ENCODE measurements around the gene ASTL. TPM values are rescaled to one million over a fixed set of nuclear protein-coding genes. Genes with fewer than 3 reads are reported as not detected.

Gene ASTL
- total and polyA plus RNA-seq, 12 donors = 0.16 TPM; not detected in 11

DNA sequence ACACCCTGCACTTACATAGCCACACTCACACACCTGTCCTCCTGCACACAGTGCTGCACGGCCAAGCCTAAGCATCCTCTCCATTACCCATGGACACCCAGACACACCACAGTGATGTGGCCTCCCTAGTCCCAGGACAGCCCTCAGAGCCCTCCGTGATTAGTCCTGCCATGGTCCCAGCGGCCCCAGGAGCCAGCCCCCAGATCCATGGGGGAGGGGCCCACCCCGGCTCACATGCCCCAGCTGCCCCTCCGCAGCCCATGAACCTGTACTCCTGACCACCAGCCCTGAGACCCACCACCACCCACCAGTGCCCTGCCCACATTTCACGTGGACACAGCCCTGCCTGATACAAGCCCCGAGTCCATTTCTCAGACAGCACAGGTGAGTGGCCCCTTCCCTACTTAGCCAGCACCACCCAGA is 15.0 kb upstream of the ASTL start:
- intact Hi-C loops (cut with DNase I) = no loop called here
- no peak for ATAC-seq
- Histone ChIP-seq H3K4me3 (no peak overlapping the region), H3K27me3 (peaks cover 0 to 12% (median 0%) of the 10 kb centered on the region in 7 donors), H3K9me3 (no peaks in the 10 kb centered on the region), H3K27ac (no peak overlapping the region), H3K4me1 (peaks cover 0 to 16% (median 2%) of the 10 kb centered on the region in 9 donors), H3K36me3 (no peaks in the 10 kb centered on the region)
- 89 to 91% methylated on average over 7 of the region's 7 CpGs for WGBS, 2 donors
- DNase-seq = no peak
- TF ChIP-seq, protein P1, sequence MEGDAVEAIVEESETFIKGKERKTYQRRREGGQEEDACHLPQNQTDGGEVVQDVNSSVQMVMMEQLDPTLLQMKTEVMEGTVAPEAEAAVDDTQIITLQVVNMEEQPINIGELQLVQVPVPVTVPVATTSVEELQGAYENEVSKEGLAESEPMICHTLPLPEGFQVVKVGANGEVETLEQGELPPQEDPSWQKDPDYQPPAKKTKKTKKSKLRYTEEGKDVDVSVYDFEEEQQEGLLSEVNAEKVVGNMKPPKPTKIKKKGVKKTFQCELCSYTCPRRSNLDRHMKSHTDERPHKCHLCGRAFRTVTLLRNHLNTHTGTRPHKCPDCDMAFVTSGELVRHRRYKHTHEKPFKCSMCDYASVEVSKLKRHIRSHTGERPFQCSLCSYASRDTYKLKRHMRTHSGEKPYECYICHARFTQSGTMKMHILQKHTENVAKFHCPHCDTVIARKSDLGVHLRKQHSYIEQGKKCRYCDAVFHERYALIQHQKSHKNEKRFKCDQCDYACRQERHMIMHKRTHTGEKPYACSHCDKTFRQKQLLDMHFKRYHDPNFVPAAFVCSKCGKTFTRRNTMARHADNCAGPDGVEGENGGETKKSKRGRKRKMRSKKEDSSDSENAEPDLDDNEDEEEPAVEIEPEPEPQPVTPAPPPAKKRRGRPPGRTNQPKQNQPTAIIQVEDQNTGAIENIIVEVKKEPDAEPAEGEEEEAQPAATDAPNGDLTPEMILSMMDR (IDR thresholded peaks at IDR 0.05) = no peak

DNA sequence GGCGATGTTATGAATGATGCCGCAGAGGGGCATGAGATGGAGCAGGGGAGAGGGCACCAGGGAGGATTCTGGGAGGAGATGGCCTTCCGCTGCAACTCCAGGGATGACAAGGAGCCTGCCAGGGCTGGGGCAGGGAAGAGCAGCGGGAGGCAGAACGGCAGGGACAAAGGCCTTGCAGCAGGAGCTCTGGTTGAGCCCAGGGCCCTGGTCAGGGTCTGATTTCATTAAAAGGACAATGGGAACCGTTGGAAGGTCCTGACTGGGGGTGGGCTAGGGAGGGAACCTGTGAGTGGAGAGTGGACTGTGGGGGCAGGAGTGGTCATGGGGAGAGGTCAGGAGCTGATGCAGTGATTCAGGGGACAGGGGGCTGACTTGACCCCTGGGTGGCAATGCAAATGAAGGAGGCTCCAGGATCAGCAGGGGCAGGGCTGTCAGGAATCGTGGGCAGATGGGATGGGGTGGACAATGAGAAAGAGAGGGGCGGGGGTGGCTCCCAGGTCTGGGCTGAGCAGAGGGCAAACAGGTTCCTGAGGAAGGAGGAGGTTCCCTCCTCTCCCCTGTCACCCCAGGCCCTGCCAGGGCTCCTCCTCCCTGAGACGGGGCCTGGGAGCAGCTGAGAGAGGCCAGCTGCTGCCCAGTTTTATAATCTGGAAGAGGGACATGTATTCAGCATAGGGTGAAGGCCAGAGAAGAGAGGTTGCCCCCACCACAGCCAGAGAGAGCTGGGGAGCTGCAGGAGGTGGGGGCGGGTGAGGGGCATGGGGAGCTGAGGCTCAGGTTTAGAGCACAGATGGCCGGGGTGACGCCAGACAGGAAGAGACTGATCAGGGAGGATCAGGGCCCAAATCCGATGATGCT is 14.2 kb upstream of the ASTL start:
- no peak for ATAC-seq
- intact Hi-C loops (cut with DNase I) = no loop called here

DNA sequence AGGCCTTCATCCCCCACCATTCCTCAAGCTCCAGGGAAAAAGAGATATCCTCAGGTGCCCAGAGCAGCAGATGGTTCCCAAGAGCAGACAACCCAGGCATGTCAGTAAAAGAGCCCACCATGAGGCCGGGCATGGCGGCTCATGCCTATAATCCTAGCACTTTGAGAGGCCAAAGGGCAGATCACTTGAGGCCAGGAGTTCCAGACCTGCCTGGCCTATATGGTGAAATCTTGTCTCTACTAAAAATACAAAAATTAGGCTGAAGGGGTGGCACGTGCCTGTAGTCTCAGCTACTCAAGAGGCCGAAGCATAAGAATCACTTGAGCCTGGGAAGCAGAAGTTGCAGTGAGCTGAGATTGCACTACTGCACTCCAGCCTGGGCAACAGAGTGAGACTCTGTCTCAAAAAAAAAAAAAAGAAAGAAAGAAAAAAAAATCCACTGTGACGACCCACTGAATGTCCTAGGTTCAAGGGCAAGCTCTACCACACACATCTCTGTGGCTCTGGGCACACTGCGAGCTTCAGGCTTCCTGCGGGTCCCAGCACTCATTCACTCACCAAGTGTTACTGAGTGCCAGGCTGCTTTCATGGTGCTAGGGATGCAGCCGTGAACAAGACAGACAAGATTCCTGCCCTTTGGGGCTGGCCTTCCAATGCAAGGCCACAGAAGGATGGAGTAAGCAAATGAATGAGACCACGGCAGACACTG is 13.4 kb upstream of the ASTL start:
- 93 to 94% methylated on average over 9 of the region's 9 CpGs for WGBS, 2 donors
- peaks cover 0 to 2% (median 0%) of the 10 kb centered on the region in 7 donors for H3K27me3 ChIP-seq
- TF ChIP-seq, protein P1 (IDR thresholded peaks at IDR 0.05) = no peak
- no peak overlapping the region for H3K4me3 ChIP-seq
- intact Hi-C loops (cut with DNase I) = no loop called here
- ATAC-seq = no peak
- DNase-seq = no peak
- H3K4me1 ChIP-seq = peaks cover 0 to 24% (median 16%) of the 10 kb centered on the region in 9 donors
- no peaks in the 10 kb centered on the region for H3K9me3 ChIP-seq
- no peaks in the 10 kb centered on the region for H3K36me3 ChIP-seq
- no peak overlapping the region for H3K27ac ChIP-seq

More for the DNA sequence above, 14.2 kb upstream of the ASTL start:
- DNase-seq = no peak
- Histone ChIP-seq H3K27me3 (peaks cover 0 to 10% (median 0%) of the 10 kb centered on the region in 7 donors), H3K4me3 (no peak overlapping the region), H3K4me1 (peaks cover 0 to 16% (median 8%) of the 10 kb centered on the region in 9 donors), H3K27ac (no peak overlapping the region), H3K9me3 (no peaks in the 10 kb centered on the region), H3K36me3 (no peaks in the 10 kb centered on the region)
- WGBS, 2 donors = 74 to 75% methylated on average over 13 of the region's 13 CpGs
- TF ChIP-seq, protein P1 (IDR thresholded peaks at IDR 0.05) = no peak

DNA sequence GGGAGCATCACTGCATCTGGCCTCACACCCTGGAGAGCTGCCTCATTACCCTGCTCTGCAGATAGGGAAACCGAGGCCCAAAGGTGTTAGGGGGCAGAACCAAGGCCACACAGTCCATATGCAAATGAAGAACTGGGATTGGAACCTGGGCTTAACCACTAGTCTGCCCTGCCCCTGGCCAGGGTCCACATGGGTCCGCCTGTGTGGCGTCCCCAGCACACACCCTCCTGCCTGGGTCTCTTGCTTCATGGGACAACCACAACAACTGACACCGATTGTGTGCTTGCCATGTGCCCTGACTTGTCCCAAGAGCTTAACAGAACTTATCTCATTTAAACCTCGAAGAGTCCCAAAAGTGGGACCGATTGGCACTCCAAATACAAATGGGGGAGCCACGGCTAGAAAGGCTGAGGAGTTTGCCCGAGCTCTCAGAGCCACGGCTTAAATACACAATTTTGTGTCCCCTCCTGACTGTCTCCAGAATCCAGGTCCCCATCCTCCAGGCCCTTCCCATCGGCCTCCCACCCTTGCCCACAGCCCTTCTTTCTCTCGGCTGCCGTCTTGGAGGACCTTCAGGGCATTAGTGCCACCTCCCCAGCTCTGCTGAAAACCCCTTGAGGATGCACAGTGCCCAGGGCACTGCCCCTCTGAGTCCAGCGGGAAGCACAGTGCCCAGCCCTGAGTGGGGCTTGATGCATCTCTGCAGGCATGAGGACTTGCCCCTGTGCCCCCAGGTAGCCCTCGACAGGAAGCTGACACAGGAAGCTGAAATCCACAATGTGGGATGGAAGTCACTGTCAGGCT is 12.7 kb upstream of the ASTL start:
- intact Hi-C loops (cut with DNase I) = no loop called here
- ATAC-seq (no peak), DNase-seq (no peak)
- Histone ChIP-seq H3K27me3 (no peaks in the 10 kb centered on the region), H3K4me1 (peaks cover 0 to 32% (median 24%) of the 10 kb centered on the region in 9 donors), H3K4me3 (no peak overlapping the region), H3K36me3 (no peaks in the 10 kb centered on the region), H3K9me3 (no peaks in the 10 kb centered on the region), H3K27ac (no peak overlapping the region)
- TF ChIP-seq, protein P1 (IDR thresholded peaks at IDR 0.05) = no peak
- WGBS, 2 donors = 94 to 96% methylated on average over 14 of the region's 14 CpGs

Measured in heart right ventricle (tissue), 16 donors.